T-helper 2 cell treated with Interferon-gamma antibody and Interleukin-4, amounts not matched to agents 100 ng/mL and 5 ng/mL, for 36 hours (primary cell): ENCODE measurements around the gene ELSPBP1. TPM values are rescaled to one million over a fixed set of nuclear protein-coding genes. Genes with fewer than 3 reads are reported as not detected.
"Not testable (repeated sequence)": the region's sequence is repeated elsewhere in the genome, so short reads cannot be mapped to it uniquely, and the experiment has no call there.

Source experiments
- intact Hi-C: fragments of 100-400 bp; cut with micrococcal nuclease; formaldehyde crosslinking; loops from one replicate; pipeline ENCODE4 v1.15.1; 2023
- total RNA-seq: library from RNA; stranded (reverse); gene quantifications from 2 replicates; pipeline ENCODE4 v1.2.3, GENCODE V29; 2022

The ELSPBP1 gene
- total RNA-seq, 1 donor from 2014 or later, result not detected

DNA sequence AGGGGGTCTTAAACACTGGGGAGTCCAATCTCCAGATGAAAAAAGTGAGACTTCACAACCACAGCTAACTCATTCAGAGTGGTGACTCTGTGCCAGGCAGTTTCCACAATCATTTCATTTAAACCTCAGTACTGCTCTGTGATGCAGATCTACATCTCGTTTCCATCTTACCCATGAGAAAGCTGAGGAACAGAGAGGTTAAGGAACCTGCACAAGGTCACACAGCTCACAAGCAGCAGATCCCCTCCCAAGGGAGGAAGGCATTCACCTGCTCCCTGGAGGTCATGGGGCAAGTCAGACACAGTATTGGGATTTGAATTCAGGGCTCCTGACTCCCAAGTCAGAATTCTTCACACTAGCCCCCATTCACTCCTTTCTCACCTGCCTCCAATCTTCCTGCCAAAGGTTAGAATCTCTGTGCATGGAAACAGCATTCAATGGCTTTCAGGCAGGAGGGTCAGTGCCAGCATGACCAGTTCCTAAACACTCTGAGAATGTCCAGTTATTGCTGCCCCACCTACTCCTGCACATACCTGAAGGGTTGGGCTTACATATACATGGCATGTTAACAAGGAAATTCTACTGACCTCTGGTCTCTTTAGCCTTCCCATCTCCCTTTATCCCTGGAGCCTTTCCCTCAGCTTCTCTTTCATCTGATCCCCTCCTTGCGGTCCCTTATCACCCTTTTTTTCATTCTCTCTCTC lies 47.6 kb downstream of the ELSPBP1 start:
- intact Hi-C loops, result no loop called here

DNA sequence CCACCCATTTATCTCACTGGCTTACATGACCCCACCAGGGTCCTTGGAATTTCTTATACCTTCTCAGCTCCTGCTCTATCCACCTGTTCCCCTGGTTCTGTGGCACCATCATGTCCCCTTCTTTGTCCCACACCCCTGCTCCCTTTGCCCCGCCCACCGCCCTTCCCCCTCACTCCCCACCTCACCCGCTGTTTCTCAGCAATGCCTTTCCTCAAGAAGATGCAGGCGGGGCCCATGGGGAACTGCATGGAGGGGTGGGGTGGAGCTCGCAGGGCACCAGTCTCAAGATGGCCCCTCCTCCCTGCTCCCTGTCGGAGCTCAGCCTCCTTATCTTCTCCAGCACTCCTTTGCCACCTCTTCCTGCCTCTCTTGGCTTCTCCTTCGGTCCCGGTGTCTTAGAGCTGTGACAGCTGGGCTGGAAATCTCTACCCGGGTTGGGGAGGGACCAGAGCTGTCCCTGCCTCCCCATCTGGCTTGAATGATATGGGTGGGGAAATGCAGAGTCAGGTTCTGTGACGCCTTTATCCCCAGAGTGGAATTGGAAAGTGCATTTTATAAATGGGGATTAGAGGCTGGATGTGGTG lies 49.3 kb downstream of the ELSPBP1 start, which contains the start of gene CABP5:
Gene CABP5, minus strand, starts transcription at position 405 of the 584 bp plus-strand sequence. Its CDS starts 157 bp downstream, at position 248.
- intact Hi-C loops, result no loop called here

GRCh38 chr19:48044561-48044960 lies 50.1 kb downstream of the ELSPBP1 start:
- intact Hi-C loops, result no loop called here

- intact Hi-C loops, result no loop called here
Observed at GRCh38 chr19:48051335-48052033, 57.1 kb downstream of the ELSPBP1 start.

GRCh38 chr19:48053076-48053475 lies 58.6 kb downstream of the ELSPBP1 start:
- intact Hi-C loops, result no loop called here

DNA sequence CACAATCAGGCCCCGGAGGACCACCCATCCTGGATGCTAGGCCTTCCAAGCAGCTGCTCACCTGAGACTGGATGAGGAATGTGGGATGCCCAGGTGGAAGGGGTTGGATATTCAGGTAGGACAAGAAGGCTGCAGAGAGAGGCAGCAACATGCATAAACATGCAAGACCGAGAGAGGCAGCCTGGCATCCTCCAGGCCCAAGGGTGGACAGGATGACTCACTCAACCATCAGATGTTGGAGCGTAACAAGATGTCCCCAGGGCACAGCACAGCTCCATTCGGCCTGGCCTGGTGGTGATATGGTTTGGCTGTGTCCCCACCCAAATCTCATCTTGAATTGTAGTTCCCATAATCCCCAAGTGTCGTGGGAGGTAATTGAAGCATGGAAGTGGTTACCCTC lies 59.4 kb downstream of the ELSPBP1 start:
- intact Hi-C loops, result no loop called here

DNA sequence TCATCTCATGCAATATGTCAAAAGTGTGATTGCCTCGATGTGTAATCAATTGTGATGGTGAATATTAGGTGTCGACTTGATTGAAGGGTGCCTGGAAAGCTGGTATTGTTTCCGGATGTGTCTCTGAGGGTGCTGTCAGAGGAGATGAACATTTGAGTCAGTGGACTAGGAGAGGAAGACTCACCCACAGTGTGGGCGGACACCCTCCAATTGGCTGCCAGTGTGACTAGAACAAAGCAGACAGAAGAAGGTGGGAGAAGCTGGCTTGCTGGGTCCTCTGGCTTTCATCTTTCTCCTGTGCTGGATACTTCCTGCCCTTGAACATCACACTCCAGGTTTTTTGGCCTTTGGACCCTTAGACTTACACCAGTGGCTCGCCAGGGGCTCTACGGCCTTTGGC lies 64.9 kb downstream of the ELSPBP1 start:
- intact Hi-C loops, result no loop called here

- intact Hi-C loops, result no loop called here
Observed at GRCh38 chr19:48060381-48060780, 65.9 kb downstream of the ELSPBP1 start.

GRCh38 chr19:48061401-48062344 lies 67.2 kb downstream of the ELSPBP1 start:
- intact Hi-C loops, result no loop called here

- intact Hi-C loops, result no loop called here
Observed at GRCh38 chr19:48064509-48064908, 70.1 kb downstream of the ELSPBP1 start.

GRCh38 chr19:48069435-48069834 lies 75.0 kb downstream of the ELSPBP1 start:
- intact Hi-C loops, result no loop called here

DNA sequence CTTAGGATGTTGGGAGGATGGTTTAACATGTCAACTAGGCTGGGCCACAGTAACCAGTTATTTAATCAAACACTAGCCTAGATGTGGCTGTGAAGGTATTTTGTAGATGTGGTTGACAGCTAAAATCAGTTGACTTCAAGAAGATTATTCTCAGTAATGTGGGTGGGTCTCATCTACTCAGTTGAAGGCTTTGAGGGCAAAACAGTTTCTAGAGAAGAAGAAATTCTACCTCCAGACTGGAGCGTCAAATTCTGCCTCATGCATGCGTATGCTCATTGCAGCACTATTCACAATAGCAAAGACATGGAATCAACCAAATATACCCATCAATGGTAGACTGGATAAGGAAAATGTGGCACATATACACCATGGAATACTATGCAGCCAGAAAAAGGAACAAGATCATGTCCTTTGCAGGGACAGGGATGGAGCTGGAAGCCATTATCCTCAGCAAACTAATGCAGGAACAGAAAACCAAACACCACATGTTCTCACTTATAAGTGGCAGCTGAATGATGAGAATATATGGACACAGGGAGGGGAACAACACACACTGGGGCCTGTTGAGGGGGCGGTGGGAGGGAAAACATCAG lies 75.8 kb downstream of the ELSPBP1 start:
- intact Hi-C loops, result not testable (repeated sequence)

Other genes starting within 250 kb of the ELSPBP1 start
- gene NOP53, start 249.1 kb upstream of the ELSPBP1 start, total RNA-seq, result 286 and 295 TPM in 2 replicates
- 93.5 and 95.1 TPM in 2 replicates for gene SELENOW, start 215.9 kb upstream of the ELSPBP1 start, total RNA-seq
- not detected in 2 replicates for gene TPRX1, start 190.1 kb upstream of the ELSPBP1 start, total RNA-seq
- gene CRX, start 172.7 kb upstream of the ELSPBP1 start, total RNA-seq, result not detected in 2 replicates
- gene TPRX2, start 135.4 kb upstream of the ELSPBP1 start, total RNA-seq, result not detected in 2 replicates
- not detected in 2 replicates for gene SULT2A1, start 108.3 kb upstream of the ELSPBP1 start, total RNA-seq
- not detected in 2 replicates for gene BSPH1, start 2.5 kb upstream of the ELSPBP1 start, total RNA-seq
- not detected in 2 replicates for gene CABP5, start 49.4 kb downstream of the ELSPBP1 start, total RNA-seq
- gene PLA2G4C, start 116.2 kb downstream of the ELSPBP1 start, total RNA-seq, result 4.0 and 5.8 TPM in 2 replicates
- 162 and 164 TPM in 2 replicates for gene LIG1, start 175.7 kb downstream of the ELSPBP1 start, total RNA-seq
- gene ZSWIM9, start 176.0 kb downstream of the ELSPBP1 start, total RNA-seq, result 9.0 and 10.8 TPM in 2 replicates